HL-60 (cell line): ENCODE data around the gene ADAMTS15.

Experiments
- DNase-seq, 2 experiments: peaks; one replicate each; pipeline ENCODE4 v3.0.0-alpha.2; 2010 to 2020; ENCODE audit warnings: low read depth in 1 of 2, low spot score in 1 of 2
- H3K27ac ChIP-seq: fragments of 250-450 bp; sonication (Bioruptor Pico); replicated peaks from 2 replicates; pipeline ENCODE4 v1.5.1; 2020; ENCODE audit warnings: mild to moderate bottlenecking, moderate library complexity
- H3K27me3 ChIP-seq: fragments of 250-450 bp; sonication (Bioruptor Pico); 2 replicates; pipeline ENCODE4 v1.5.1; 2021; ENCODE audit warnings: mild to moderate bottlenecking, moderate library complexity; ENCODE audit not compliant: insufficient read depth, poor library complexity, severe bottlenecking
- H3K4me3 ChIP-seq: replicated peaks from 2 replicates; pipeline ENCODE4 v1.5.1; 2011; ENCODE audit warnings: mild to moderate bottlenecking, control low read depth, low read length; ENCODE audit not compliant: insufficient read depth
- GABPA ChIP-seq: IDR thresholded peaks from 2 replicates; pipeline ENCODE4 v1.6.1; 2012; ENCODE audit warnings: low read depth
- POLR2AphosphoS5 ChIP-seq: IDR thresholded peaks from 2 replicates; pipeline ENCODE4 v1.6.1; 2012; ENCODE audit warnings: low read depth
- REST ChIP-seq: IDR thresholded peaks from 2 replicates; pipeline ENCODE4 v1.6.1; 2012; ENCODE audit warnings: low read depth; ENCODE audit not compliant: insufficient replicate concordance
- SPI1 ChIP-seq: IDR thresholded peaks from 2 replicates; pipeline ENCODE4 v1.6.1; 2012; ENCODE audit warnings: low read depth, mild to moderate bottlenecking, borderline replicate concordance
- TF ChIP-seq, protein P1 (sequence below): IDR thresholded peaks from one replicate; pipeline ENCODE4 v1.5.1; 2011; ENCODE audit warnings: low read length, control low read depth, inconsistent platforms; ENCODE audit not compliant: insufficient read depth

ADAMTS15 gene

GRCh38 chr11:130424613-130425140 is 23.8 kb upstream of the ADAMTS15 start:
- TF ChIP-seq SPI1 (no peak), GABPA (no peak), REST (no peak), POLR2AphosphoS5 (no peak)
- TF ChIP-seq, protein P1, sequence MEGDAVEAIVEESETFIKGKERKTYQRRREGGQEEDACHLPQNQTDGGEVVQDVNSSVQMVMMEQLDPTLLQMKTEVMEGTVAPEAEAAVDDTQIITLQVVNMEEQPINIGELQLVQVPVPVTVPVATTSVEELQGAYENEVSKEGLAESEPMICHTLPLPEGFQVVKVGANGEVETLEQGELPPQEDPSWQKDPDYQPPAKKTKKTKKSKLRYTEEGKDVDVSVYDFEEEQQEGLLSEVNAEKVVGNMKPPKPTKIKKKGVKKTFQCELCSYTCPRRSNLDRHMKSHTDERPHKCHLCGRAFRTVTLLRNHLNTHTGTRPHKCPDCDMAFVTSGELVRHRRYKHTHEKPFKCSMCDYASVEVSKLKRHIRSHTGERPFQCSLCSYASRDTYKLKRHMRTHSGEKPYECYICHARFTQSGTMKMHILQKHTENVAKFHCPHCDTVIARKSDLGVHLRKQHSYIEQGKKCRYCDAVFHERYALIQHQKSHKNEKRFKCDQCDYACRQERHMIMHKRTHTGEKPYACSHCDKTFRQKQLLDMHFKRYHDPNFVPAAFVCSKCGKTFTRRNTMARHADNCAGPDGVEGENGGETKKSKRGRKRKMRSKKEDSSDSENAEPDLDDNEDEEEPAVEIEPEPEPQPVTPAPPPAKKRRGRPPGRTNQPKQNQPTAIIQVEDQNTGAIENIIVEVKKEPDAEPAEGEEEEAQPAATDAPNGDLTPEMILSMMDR, result no peak
- no peak for DNase-seq
- no peak overlapping the region for H3K4me3 ChIP-seq
- peaks cover 40% of the 10 kb centered on the region for H3K27me3 ChIP-seq
- H3K27ac ChIP-seq, result no peak overlapping the region

DNA sequence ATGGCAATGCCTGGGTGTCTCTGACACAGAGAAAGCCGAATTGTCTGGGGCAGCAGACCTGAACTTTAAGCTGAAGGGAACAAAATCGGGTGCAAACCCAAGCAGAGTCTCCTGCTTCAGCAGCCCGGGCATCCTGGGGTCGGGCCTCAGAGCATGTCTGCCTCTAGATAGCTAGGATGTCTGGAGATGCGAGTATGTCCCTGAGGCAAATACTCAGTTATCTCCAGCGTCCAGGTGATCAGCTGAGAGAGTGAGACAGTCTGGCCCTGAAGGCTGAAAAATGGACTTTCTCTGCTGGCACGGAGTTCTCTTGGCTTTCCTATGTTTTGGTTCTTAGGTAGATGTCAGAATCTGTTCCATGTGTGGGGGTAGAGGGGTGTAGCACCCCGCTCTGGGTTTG is 23.3 kb upstream of the ADAMTS15 start:
- Histone ChIP-seq H3K27me3 (peaks cover 42% of the 10 kb centered on the region), H3K27ac (no peak overlapping the region), H3K4me3 (no peak overlapping the region)
- TF ChIP-seq REST, result no peak
- no peak for TF ChIP-seq SPI1
- no peak for TF ChIP-seq GABPA
- no peak for TF ChIP-seq POLR2AphosphoS5
- TF ChIP-seq, protein P1, result no peak
- DNase-seq, result no peak

DNA sequence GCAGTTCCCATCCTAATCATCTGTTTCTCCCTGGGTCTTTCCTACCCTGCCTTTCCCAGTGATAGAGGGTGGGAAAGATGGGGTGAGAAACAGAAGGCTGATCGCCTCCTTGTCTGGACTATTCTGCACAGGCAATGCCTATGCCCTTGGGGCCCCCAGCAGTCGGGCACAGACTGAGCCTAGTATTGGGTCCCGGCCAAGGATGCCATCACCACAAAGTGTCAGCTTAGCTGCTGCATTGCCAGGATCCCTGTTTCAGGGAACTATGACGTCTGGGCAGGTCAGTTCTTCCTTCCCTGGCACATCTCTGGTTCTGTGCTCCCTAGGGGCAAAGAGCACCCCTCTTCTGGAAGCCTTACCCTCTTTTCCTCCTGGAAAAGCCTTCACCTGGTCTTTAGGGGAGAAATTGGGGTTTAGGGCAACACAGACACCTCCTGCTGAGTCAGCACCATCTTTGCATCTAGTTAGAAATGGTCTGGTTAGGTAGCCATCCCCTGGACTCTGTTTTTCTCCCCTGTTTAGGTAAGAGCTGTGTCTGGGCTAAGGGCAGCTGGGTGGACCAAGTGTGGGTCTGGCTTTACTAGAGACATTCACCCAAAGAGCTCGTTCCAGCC is 22.1 kb upstream of the ADAMTS15 start:
- Histone ChIP-seq H3K4me3 (no peak overlapping the region), H3K27me3 (peaks cover 45% of the 10 kb centered on the region), H3K27ac (no peak overlapping the region)
- TF ChIP-seq GABPA (no peak), SPI1 (no peak), POLR2AphosphoS5 (no peak), REST (no peak)
- TF ChIP-seq, protein P1, result no peak
- no peak for DNase-seq
